ENCODE data around the gene ANKRD52.
"Not testable (repeated sequence)": the region's sequence is repeated elsewhere in the genome, so short reads cannot be mapped to it uniquely, and the experiment has no call there.

The ANKRD52 gene

DNA sequence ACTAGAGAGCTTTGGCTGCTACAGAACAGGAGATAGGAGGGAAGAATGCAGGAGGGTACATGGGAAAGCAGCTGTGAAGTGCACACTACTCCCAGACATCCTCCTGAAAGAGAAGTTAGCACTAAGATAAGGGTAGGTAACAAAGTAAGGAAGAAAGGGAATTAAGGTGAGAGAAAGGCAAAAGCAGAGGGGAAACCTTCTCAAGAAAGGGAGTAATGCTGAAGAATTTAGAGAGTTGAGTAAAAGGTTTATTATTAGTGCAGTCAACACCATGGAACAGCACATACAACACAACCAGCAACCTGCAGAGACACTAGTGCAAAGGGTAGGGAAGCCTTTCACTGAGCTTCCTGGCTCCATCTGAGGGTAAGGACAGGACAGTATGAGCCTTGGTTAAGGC lies 53.9 kb downstream of the ANKRD52 start:
- DNase-seq (ENCODE audit: low read depth), result no peak
- H3K4me3 ChIP-seq (ENCODE audit: control insufficient read depth, low read depth, low read length), result no peak overlapping the region
- TF ChIP-seq, protein P1, sequence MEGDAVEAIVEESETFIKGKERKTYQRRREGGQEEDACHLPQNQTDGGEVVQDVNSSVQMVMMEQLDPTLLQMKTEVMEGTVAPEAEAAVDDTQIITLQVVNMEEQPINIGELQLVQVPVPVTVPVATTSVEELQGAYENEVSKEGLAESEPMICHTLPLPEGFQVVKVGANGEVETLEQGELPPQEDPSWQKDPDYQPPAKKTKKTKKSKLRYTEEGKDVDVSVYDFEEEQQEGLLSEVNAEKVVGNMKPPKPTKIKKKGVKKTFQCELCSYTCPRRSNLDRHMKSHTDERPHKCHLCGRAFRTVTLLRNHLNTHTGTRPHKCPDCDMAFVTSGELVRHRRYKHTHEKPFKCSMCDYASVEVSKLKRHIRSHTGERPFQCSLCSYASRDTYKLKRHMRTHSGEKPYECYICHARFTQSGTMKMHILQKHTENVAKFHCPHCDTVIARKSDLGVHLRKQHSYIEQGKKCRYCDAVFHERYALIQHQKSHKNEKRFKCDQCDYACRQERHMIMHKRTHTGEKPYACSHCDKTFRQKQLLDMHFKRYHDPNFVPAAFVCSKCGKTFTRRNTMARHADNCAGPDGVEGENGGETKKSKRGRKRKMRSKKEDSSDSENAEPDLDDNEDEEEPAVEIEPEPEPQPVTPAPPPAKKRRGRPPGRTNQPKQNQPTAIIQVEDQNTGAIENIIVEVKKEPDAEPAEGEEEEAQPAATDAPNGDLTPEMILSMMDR (IDR thresholded peaks at IDR 0.05; ENCODE audit: control insufficient read depth, insufficient read depth, low read depth, low read length, missing control alignments), result no peak

DNA sequence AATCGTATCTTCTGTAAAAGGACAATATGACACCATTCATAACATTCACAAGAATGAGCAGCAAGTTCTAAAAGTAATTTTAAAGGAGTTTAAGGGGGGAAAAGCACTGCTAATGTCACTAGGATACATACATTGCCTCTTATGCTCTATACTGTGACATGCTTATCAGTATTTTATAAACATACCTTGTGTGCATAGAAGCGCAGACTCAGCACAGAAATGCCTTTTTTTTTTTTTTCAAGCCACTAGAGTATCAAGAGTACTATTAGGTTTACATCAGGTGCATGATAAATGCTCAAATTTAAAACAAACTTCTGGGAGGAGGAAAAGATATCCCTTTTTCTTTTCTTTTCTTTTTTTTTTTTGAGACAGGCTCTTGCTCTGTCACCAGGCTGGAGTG lies 55.3 kb downstream of the ANKRD52 start:
- no peak for DNase-seq (ENCODE audit: low read depth)
- TF ChIP-seq, protein P1 (IDR thresholded peaks at IDR 0.05; ENCODE audit: control insufficient read depth, insufficient read depth, low read depth, low read length, missing control alignments), result no peak
- H3K4me3 ChIP-seq (ENCODE audit: control insufficient read depth, low read depth, low read length), result no peak overlapping the region

DNA sequence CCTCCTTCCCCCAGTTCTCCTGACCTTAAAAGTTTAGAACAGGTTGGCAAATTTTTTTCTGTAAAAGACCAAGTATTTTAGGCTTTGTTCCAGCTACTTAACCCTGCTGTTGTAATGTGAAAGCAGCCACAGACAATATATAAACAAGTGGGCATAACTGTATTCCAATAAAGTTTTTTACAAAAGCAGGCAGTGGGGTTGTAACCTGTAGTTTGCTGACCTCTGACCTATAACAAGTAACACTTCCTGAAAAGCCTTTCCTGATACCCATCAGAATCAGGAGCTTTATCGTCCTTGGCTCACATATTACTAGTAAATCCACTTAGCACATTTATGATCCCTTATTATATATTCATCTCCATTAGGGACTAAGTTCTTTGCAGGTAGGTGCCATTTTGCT lies 55.8 kb downstream of the ANKRD52 start:
- no peak overlapping the region for H3K4me3 ChIP-seq (ENCODE audit: control insufficient read depth, low read depth, low read length)
- DNase-seq (ENCODE audit: low read depth), result no peak
- TF ChIP-seq, protein P1 (IDR thresholded peaks at IDR 0.05; ENCODE audit: control insufficient read depth, insufficient read depth, low read depth, low read length, missing control alignments), result no peak

DNA sequence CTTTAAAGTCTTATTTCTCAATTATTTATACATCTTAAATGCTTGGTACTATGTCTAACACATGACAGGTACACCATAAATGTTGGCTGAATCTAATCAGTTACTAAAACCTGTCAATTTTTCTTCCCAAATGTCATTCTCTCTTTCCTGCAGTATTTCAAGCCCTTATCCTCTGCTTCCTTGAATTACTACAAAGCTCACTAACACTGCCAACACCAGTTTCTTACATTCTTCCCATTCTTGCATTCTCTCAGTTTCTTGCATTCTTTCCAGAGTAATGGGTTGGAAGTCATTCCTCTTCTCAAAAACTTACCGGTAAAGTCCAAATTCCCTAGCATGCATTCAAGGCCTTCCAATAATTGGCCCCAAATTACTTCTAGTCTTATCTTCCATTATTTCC lies 59.3 kb downstream of the ANKRD52 start:
- TF ChIP-seq, protein P1 (IDR thresholded peaks at IDR 0.05; ENCODE audit: control insufficient read depth, insufficient read depth, low read depth, low read length, missing control alignments), result no peak
- DNase-seq (ENCODE audit: low read depth), result no peak

DNA sequence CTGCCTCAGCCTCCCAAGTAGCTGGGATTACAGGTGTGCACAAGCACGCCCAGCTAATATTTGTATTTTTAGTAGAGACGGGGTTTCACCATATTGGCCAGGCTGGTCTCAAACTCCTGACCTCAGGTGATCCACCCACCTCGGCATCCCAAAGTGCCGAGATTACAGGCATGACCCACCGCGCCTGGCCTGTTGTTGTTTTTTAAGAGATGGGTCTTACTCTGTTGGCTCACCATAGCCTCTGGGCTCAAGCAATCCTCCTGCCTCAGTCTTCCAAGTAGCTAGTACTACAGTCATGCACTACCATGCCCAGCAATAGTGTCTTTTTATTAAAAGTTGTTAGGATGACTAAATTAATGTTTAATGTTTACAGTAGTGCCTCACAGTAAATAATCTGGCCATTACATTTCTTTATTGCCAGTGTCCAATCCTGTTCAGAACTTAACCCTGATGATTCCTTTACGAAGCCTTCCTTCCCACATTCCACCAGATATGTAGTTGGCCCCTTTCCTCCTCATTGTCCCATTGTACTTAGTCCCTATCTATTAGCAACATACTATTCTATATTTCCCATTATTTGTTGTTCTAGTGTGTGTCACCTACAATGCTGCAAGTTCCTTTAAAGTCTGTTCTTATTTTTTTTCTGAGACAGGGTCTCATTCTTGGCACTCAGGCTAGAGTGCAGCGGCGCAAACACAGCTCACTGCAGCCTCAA lies 60.1 kb downstream of the ANKRD52 start:
- no peak for DNase-seq (ENCODE audit: low read depth)
- TF ChIP-seq, protein P1 (IDR thresholded peaks at IDR 0.05; ENCODE audit: control insufficient read depth, insufficient read depth, low read depth, low read length, missing control alignments), result no peak
- H3K4me3 ChIP-seq (ENCODE audit: control insufficient read depth, low read depth, low read length), result no peak overlapping the region

More for the DNA sequence above, 59.3 kb downstream of the ANKRD52 start:
- H3K4me3 ChIP-seq (ENCODE audit: control insufficient read depth, low read depth, low read length), result no peak overlapping the region

DNA sequence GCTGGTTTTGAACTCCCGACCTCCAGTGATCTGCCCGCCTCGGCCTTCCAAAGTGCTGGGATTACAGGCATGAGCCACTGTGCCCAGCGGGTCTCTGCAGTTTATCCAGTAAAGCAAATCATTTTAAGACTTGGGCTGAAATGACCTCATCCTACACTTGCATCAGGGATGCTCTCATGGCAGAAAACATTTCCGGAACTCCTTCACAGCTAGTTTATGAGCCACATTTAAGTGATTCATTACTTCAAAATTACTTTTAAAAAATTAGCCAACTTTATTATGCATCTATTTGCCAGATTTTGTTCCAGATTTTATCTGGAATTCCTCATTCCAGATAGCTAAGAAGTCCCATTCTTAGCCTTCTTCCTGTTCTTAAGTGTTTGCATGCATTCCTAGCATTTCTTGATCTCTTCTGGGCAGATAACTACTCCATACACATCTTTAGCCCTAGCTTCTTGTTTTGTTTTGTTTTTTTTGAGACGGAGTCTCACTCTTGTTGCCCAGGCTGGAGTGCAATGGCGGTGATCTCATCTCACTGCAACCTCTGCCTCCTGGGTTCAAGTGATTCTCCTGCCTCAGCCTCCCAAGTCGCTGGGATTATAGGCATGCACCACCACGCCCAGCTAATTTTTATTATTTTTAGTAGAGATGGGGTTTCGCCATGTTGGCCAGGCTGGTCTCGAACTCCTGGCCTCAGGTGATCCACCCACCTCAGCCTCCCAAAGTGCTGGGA lies 61.2 kb downstream of the ANKRD52 start:
- DNase-seq (ENCODE audit: low read depth), result peak; percentile 97
- H3K4me3 ChIP-seq (ENCODE audit: control insufficient read depth, low read depth, low read length), result not testable (repeated sequence)

DNA sequence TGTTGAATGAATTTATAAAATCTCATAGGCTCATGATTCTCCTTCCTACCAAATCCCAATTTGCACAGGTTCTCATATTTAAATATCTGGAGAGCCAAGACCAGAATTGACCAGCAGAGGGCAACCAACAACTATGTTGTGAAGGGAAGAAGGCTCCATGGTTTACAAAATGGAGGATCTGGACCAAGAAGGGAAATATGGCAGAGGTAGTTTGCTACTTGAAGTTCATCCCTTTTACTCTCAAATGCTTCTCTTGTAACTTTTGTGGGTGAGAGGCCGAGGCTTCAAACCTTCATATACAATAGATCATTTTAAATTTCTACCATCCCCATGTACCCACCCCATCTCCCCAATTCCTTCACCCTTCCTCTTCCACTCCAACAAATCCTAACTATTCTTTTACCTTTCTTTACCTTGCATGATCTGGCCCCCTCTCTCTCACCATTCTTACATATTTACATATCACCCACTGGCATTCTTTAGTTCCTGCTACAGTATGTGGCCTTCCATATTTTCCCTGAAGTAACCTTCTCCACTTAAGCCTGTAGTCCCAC lies 65.1 kb downstream of the ANKRD52 start:
- DNase-seq (ENCODE audit: low read depth), result peak; percentile 54
- TF ChIP-seq, protein P1 (IDR thresholded peaks at IDR 0.05; ENCODE audit: control insufficient read depth, insufficient read depth, low read depth, low read length, missing control alignments), result peak; percentile 79
- H3K4me3 ChIP-seq (ENCODE audit: control insufficient read depth, low read depth, low read length), result no peak overlapping the region

All from AG09309 (cell line).